HG02973 (cell line): ENCODE measurements around the gene TRPM5.
"Not testable (repeated sequence)": the region's sequence is repeated elsewhere in the genome, so short reads cannot be mapped to it uniquely, and the experiment has no call there.

ENCODE experiments used
- ATAC-seq: cut with Tn5 transposase; IDR thresholded peaks from one replicate; pipeline ENCODE4 v1.9.1; 2021; ENCODE audit warnings: moderate library complexity; ENCODE audit not compliant: unreplicated experiment

Gene TRPM5, protein sequence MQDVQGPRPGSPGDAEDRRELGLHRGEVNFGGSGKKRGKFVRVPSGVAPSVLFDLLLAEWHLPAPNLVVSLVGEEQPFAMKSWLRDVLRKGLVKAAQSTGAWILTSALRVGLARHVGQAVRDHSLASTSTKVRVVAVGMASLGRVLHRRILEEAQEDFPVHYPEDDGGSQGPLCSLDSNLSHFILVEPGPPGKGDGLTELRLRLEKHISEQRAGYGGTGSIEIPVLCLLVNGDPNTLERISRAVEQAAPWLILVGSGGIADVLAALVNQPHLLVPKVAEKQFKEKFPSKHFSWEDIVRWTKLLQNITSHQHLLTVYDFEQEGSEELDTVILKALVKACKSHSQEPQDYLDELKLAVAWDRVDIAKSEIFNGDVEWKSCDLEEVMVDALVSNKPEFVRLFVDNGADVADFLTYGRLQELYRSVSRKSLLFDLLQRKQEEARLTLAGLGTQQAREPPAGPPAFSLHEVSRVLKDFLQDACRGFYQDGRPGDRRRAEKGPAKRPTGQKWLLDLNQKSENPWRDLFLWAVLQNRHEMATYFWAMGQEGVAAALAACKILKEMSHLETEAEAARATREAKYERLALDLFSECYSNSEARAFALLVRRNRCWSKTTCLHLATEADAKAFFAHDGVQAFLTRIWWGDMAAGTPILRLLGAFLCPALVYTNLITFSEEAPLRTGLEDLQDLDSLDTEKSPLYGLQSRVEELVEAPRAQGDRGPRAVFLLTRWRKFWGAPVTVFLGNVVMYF (N-terminal part only)

DNA sequence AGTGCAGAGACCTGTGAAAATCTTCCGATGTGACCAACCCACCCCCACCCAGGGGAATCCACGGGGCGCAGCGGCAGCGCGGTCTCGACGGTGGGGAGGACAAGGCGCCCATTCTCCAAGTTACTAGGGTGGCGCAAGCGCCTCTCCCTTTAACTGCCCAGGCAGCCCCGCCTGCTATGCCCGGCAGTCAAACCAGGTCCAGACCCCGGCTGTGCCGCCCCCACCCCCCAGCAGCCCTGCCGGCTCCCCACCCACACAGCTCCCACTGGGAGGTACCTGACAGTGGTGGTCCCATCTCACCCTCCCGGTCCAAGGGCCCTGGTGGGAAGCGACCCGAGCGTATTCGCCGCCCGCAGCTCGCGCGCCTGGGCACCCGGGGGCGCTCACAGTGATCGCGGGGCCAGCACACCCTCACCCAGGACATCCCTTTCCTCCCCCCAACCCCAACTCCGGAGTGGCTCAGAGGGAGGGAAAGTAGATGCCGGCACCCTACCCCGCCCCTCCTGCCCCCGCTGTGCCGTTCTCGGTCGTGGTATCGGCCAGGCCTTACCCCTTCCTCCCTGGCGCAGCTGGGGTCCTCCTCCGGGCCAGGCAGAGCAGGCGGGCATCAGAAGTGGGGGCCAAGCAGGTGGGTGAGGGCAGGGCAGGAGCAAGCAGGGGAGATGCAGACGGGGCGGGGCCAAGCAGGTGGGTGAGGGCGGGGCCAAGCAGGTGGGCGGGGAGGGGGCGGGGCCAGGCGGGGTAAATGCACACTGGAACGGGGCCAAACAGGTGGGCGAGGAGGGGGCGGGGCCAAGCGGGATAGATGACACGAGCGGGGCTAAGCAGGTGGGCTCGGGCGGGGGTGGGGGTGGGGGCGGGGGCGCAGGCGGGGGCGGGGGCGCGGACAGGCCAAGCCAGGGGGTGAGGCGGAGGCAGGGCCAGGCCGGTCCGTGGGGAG is at the start of gene TRPM5:
Gene TRPM5, minus strand, starts transcription at position 634 of the 940 bp plus-strand sequence. CDS start 21,478 bp downstream, outside the sequence.
- no peak for ATAC-seq

DNA sequence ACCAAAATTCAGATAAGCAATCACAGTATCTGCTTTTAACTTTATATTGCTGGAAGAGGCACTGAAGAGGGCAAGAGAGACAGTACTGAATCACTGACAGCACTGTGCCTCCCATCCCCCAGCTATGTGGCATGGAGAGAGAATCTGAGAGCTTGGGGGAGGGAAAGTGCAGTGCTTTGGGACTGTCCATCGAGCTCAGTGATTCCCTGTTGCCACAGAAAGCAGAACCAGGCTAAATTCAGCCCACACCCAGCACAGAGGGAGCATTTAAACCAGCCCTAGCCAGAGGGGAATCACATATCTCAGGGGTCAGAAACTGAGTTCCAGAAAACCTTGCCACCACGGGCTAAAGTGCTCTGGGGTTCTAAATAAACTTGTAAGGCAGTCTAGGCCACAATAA is 44.8 kb upstream of the TRPM5 start:
- no peak for ATAC-seq

DNA sequence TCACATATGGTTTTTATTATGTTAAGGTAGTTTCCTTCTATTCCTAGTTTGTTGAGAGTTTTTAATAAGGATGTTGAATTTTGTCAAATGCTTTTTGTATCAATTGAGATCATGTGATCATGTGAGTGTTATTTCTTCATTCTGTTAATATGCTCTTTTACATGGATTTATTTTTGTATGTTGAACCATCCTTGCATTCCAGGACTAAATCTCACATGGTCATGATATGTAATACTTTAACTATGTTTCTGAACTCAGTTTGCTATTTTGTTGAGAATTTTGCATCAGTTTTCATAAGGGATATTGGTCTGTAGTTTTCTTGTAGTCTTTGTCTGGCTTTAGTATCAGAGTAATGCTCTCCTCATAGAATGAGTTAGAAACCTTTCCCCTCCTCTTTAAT is 43.7 kb upstream of the TRPM5 start:
- ATAC-seq = no peak

DNA sequence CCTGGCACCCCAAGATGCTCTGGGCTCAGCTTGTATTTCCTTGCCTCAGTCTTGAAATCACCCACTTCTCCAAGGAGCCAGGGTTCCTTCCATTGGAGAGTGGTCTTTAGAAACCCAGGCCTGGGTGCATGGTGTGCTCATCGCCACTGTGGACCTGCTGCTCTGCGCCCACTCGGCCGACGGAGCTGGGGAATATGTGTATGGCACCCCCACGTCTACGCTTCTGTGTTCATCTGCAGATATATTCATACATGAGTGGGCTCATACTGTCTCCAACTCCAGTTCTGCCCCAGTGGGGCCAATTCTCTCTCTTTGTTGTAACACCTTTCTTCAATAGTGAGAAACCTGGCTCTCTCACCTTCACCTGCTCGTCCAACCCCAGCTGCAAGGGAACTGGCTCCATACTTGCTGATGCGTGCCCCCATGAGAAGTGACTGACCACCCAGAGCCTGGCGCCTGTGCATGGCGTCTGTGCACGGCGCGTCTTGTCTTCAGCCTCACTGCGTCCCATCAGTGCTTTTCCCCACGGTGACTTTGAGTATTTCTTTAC is 40.3 kb upstream of the TRPM5 start:
- ATAC-seq = no peak

DNA sequence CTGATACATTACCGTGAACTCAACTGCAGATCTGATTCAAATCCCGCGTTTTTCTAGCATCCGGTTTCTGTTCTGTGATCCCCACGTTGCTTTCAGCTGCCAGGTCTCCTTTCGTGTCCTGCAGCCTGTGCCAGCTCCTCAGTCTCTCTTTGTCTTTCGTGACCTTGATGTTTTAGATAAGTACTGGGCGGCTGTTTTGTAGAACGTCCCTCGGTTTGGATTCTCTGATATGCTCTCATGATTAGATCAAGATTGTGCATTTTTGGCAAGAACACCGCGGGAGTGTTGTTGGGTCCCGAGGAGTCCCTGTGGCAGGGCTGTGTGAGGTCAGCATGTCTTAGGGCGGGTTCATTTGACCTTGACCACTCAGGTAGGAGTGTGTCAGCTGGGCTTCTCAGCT is 39.1 kb upstream of the TRPM5 start:
- no peak for ATAC-seq

DNA sequence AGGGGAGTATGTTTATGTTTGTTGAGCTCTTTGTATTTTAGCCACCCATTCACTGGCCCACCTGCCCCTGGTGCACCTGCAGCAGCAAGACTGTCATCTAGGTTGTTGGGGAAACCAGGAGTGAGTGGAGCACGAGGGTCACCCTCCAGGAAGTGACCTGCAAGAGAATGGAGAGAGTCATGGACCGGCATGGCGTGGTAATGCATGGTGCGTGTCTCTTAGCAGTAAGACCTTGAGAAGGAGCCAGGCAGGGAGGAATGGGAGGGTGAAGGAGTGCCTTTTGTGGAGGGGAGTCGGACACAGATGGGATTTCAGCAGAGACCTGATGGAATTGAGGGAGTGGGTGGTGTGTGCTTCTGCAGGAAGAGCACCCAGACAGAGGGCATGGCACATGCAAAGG is 38.4 kb upstream of the TRPM5 start:
- no peak for ATAC-seq

DNA sequence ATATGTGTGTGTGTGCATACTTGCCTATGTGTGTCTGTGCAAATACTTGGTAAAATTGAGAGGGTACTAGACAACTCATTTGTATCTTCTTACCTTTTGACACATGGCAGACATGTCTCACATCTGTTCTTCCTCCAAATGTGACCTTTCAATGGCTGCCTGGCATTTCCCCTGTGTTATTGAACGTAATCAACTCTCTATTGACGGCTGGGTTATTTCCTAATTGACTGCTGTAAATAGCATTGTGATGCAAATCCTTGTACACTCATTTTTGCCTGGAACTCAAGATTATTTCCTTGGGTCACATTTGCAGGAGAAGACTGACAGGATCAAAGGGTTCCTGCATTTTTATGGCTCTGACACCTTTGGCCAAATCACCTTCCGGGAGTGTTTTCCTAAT is 37.9 kb upstream of the TRPM5 start:
- no peak for ATAC-seq

DNA sequence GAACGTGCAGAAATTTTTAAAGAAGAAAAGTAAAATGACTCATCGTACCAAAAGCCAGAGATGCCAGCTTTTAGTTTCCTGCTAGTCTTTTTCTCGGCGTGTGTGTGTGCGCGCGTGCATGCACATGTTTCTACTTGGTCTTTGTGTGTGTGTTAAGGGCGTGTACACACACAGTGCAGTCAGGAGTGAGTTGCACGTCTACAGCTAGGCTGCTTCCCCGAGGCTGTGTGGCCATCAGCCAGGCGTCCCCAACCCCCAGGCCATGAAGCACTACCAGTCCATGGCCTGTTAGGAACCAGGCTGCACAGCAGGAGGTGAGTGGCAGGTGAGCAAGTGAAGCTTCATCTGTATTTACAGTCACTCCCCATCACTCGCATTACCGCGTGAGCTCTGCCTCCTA is 36.9 kb upstream of the TRPM5 start:
- no peak for ATAC-seq

DNA sequence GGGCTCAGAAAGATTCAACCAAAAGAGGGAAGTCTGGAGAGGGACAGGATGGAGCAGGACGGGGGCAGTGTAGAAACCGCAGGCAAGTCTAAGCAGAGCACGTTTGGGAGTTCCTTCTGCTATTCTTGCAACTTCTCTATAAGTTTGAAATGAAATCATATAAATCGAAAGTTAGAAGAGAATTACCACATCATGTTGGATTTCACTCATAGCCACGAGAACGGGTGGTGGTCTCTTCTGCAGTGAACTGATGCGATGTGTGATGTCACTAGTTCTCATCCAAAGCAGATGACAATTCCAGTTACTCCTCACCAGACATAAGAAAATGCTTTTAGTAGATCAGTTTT is 36.5 kb upstream of the TRPM5 start:
- ATAC-seq = no peak

DNA sequence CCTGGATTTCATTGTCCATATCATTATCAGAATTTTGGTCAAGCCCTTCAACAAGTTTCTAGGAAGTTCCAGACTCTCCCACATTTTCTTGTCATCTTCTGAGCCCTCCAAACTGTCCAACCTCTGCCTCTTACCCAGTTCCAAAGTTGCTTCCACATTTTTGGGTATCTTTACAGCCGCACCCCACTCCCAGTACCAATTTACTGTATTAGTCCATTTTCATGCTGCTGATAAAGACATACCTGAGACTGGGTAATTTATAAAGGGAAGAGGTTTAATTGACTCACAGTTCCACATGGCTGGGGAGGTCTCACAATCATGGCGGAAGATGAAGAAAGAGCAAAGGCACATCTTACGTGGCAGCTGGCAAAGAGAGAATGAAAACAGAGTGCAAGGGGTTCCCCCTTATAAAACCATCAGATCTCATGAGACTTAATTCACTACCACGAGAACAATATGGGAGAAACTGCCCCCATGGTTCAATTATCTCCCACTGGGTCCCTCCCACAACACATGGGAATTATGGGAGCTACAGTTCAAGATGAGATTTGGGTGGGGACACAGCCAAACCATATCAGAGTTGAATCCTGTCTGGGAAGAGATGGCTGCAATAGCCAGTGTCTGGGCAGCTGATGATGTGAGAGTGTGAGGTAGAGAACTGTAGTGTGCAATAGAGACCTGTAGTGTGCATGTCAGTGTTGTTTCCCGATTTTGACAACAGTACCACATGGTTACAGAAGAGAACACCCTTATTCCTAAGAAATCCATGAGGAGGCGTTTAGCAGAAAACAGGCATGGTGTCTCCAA is 36.0 kb upstream of the TRPM5 start:
- not testable (repeated sequence) for ATAC-seq

DNA sequence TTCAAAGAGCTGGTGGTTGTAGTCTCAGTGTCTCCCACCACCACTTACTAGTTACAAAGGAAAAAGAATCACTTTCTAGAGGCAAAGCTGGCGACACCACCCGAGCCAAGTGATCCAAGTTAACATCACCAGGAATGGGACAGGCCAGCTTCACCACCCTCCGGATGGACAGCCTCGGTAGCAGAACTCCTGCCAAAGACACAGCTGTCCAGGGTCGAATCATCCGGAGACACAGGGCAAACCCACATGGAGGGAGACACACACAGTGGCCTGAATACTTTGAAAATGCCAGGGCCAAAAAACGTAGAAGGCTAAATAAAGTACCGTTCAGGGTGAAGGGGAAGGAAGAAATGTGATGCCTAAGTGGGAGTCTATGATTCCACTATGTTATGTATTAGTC is 33.6 kb upstream of the TRPM5 start:
- ATAC-seq = no peak

DNA sequence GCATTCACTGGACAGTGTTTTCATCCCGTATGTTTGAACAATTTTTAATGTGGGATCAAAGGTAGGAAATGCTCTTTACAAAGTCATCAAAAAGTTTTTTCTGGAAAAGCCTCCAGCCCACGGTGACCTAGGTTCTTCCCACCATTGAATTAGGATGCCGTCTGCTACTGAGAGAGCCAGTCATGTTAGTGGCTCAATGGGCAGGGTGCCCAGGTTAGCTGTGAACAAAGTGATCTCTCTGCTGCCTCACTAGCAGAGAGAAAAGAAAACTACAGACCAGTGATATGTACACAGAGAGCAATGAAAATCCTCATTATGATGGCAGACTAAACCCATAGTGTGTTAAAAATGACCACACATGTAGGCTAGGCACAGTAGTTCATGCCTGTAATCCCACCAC is 32.9 kb upstream of the TRPM5 start:
- no peak for ATAC-seq

DNA sequence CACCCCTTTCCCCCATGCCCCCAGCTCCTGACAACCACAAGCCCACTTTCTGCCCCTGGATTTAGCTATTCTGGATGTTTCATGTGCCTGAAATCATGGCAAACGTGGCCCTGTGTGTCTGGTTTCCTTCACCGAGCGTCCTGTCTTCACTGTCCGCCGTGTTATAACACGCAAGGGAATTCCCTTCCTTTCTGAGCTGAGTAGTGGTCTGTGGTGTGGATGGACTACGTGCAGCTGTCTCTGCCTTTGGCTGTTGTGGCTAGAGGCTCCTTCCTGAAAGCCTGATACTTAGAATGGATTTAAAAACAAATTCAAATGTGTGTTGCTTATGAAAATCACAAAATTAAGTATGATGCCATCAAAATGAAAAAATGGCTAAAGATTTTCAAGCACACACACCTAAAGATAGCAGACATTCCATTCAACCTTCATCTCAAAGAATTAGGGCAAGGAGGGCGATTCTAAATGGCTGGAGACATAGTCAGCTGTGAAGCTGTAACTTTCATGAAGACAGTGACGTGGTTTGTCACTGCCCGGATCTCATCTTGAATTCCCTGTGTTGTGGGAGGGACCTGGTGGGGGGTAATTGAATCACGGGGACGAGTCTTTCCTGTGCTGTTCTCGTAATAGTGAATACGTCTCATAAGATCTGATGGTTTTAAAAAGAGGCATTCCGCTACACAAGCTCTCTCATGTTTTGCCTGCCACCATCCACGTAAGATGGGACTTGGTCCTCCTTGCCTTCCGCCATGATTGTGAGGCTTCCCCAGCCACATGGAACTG is 31.0 kb upstream of the TRPM5 start:
- ATAC-seq = no peak

DNA sequence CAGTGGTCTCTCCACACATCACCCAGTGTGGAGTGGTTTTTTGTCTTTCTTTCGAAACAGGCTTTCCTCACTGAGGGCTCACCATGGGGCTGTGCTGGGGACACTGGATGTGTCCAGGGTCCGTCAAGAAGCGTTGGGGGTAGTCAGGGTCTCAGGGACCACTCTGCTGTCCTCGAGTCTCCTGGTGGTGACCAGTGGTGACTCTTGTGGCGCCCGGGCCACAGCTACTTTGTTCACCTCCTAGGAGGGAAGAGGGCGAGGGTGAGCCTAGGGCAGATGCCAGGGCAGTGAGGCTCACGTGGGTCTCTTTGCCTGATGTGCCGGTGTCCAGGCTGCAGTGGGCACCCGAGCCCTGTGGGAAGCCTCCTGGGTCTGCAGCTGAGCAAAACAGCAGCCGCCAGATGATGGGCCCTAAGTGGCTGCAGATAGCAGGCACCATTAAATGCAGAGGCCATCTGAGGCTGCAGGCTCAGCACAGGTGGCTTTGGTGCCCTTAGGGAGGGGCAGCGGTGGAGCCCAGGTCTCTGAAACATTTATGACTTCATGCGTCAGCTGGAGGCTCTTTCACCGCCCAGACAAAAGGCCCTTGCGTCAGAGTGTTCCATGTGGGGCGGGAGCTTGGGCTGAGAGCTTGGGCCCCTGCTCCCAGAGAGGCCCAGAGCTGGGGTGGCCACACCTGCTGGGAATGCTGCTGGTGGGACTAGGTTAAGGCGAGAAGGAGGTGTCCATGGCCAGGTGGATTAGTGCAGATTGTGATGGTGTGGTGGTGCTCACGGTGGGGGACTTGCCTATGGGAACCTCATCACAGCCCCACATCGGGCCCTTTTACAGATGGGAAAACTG is 30.0 kb upstream of the TRPM5 start:
- ATAC-seq = no peak

DNA sequence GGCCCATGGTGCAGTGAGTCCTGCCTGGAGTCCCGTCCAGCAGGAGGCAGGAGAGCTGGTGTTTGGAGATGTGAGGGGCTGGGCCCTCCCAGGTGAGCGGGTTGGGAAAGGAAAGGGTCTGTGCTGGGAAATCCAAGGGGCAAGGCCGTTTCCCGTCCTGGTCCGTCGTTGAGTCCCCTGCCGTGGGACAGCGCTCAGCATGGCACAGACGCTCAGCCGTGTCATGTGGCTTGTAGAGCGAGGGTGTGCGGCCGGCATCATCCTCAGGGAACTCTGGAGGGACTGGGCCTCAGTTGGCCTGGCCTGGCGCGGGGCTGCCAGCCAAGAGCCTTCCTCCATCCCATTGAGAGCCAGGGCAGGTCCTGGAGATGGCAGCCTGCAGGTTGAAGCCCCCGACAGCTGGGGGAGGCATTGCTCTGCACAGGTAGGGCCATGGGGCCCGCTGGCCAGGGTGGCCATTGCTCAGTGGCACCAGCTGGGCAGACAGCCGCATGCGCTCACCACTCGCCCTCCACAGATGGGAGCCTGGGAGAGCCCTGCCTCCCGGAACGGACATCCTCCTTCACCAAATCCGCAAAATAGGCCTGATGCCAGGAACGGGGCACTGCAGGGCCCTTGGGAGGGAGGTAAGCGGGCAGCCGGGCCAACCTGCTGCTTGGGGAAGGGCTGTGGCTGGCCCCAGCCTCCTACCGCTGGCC is 29.2 kb upstream of the TRPM5 start:
- no peak for ATAC-seq

DNA sequence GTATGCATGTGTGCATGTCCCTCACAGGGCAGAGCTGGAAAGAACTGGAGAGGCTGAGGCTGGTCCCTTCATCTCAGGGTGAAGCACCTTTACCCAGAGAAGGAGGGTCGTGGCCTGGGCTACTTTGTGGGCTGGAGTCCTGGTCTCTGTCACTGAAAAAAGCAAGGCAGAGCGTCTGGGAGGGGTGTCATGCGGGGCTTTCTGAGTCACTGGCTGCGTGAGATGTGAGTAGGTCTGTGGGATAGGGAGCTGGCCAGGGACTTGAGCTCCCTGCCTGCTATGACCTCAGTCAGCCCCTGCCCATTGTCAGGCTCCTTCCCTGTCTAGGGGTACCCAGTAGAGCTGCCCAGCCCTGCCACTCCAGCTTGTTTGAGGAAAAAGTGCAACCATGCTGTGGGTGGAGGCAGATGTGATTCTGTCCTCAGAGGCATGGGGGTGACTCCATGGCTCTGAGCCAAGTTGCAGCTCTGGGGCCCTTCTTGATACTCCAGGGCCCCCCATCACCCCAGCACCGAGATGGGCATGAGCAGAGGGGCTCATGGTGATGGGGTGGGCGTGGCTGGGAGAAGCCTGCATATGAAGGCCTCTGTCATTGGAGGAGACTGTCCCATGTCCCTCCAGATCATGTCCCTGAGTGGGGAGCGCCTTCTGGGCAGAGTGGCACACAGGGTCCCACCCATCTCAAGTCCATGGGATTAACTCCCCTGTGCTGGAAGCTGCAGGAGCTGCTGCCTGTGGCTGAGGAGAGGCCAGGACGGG is 28.3 kb upstream of the TRPM5 start:
- no peak for ATAC-seq

DNA sequence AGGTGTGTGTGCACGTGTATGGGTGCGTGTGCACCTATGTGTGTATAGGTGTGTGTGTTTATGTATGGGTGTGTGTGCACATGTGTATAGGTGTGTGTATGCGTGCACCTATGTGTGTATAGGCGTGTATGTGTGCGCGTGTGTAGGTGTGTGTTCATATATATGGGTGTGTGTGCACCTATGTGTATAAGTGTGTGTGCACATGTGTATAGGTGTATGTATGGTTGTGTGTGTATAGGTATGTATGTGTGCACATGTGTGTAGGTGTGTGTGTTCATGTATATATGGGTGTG is 27.4 kb upstream of the TRPM5 start:
- ATAC-seq = no peak
